ENCODE data around the gene BSCL2.

Gene BSCL2

DNA sequence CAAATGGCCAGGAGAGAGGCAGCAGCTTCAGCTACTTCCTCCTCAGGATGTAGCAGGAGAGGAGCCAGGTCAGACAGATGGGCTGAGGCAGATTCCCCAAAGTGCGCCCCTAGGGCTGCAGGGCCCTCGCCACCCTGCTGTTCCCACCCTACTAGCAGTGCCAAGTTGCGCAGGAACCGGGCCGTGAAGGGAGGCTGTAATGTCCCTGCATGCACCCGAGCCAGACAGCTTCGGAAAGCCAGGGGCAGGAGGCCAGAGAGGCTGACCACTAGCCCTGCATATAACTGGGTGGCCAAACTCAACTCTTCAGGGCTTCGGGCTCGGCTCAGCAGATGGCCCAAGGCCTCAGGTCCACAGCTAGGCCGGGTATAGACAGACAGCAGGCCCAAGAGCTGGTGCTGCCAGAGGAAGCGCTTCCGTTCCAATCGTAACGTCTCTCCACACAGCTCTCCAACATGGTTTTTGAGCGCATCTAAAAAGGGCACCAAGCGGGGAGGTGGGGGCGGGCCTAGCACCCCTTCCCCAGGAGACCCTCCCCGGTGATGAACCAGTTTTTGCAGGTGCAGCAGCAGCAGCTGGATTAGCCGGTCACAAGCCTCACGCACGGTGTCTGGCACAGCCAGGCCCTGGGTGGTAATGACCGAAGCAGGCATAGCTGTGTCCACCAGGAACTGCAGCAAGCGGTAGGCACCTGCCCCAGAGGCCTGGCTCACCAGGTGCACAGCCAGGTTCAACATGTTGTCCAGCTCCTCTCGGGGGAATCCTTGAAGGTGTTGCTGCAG lies 58.8 kb downstream of the BSCL2 start:
- DNase-seq (ENCODE audit: low spot score), result no peak
- TF ChIP-seq, protein P1, sequence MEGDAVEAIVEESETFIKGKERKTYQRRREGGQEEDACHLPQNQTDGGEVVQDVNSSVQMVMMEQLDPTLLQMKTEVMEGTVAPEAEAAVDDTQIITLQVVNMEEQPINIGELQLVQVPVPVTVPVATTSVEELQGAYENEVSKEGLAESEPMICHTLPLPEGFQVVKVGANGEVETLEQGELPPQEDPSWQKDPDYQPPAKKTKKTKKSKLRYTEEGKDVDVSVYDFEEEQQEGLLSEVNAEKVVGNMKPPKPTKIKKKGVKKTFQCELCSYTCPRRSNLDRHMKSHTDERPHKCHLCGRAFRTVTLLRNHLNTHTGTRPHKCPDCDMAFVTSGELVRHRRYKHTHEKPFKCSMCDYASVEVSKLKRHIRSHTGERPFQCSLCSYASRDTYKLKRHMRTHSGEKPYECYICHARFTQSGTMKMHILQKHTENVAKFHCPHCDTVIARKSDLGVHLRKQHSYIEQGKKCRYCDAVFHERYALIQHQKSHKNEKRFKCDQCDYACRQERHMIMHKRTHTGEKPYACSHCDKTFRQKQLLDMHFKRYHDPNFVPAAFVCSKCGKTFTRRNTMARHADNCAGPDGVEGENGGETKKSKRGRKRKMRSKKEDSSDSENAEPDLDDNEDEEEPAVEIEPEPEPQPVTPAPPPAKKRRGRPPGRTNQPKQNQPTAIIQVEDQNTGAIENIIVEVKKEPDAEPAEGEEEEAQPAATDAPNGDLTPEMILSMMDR (IDR thresholded peaks at IDR 0.05; ENCODE audit: borderline replicate concordance, control extremely low read depth, extremely low read depth, insufficient read depth, missing control alignments), result no peak
- in situ Hi-C loops (cut with MboI; ENCODE audit: low sequenced_read_pairs, unreplicated experiment), result no loop called here

DNA sequence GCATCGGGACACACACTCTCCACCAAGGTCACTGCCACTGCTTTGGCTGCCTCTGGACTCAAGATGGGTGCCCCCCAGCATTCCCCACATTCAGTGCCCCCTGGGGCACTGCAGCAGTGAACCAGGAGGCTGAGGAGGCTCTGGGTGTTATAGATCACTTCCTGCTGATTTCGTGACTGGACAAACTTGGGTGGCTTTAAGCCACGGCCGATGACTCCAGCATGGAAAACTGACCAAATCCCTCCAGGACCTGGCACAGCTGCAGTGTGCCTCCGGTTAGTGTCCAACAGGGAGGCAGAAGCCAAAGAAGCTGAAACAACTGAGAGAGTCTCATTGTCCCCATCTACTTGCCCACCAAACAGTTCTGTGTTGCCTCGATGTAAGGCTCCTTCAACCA lies 59.6 kb downstream of the BSCL2 start:
- in situ Hi-C loops (cut with MboI; ENCODE audit: low sequenced_read_pairs, unreplicated experiment), result no loop called here
- TF ChIP-seq, protein P1 (IDR thresholded peaks at IDR 0.05; ENCODE audit: borderline replicate concordance, control extremely low read depth, extremely low read depth, insufficient read depth, missing control alignments), result no peak
- DNase-seq (ENCODE audit: low spot score), result no peak

DNA sequence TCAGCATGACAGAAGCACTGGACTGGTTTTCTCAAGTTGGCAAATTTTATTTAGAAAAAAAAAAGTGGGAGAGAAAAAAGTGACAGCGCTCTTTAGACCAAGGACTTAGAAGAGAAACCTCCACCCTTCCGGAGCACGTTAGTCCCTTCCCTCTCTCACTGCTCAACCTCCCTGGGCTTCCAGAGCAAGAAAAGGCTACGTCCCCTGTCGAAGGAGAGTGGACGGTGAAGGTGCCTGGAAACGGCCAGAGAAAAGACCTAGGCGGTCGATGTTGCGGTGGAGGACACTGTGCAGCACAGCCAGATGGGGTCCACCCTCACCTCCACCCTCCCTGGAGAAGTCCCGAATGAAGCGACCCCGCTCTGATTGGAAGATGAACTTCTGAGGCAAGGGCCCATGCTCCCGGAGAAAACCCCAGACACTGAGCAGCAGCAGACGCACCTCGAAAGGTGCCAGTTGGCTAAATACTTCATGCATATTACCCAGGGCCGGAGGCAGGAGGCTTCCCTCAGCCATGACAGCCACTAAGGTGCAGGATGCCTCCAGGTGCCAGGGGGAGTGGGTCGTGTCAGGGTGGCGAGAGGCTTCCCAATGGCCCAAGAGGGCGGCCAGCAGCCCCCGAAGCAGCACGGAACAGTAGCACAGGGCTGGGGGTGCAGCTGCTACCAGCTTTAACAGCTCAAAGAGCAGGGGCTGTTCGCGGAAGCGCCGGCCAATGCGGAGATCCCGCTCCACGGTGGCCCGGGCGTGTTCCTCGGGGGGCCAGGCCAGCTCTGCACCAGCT lies 60.2 kb downstream of the BSCL2 start:
- in situ Hi-C loops (cut with MboI; ENCODE audit: low sequenced_read_pairs, unreplicated experiment), result no loop called here
- TF ChIP-seq, protein P1 (IDR thresholded peaks at IDR 0.05; ENCODE audit: borderline replicate concordance, control extremely low read depth, extremely low read depth, insufficient read depth, missing control alignments), result no peak
- no peak for DNase-seq (ENCODE audit: low spot score)

DNA sequence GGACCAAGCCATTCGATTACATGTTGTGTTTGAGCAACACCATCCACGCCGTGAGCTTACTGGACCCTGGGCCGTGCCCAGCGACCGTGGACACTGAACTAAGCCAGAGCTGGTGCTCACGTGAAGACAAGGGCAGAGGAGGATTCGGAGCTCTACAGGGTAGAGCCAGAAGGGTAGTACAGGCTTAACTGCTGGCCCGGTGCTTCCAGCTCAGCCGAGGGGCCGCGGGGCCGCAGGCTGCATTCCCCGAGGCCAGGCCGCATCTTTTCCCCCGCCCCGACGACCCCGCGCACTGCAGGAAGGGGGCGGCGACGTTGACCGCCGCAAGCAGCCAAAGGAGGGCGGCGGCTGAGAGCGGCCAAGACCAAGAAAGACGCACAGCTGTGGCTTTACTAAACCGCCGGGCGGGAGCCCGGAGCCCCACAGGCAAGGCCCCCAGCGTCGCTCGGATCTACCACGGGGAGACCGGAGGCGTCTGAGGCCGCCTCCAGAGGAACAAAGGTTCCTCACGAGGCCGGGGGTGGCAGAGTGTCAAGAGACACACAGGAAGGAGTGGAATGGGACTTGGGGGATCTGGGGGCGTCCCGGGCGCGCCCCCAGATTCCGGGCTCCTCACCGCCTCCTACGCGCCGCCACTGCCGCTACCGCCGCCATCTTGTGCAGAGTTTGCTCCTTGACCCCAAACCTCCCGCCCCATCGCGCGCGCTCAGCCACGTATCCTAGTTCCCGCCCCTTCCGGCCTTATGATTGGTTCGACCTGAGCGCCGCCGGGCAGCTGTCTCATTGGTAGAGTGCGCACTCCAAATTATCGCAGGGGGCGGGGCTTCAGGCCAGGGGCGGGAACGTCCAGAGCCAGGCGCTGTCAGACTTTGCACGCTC lies 61.0 kb downstream of the BSCL2 start, which contains the start of gene GANAB:
GANAB (minus strand) TSS at position 668 of the 879 bp plus-strand sequence; CDS start at position 654, 14 bp downstream.
- peak; percentile 100 for DNase-seq (ENCODE audit: low spot score)
- TF ChIP-seq, protein P1 (IDR thresholded peaks at IDR 0.05; ENCODE audit: borderline replicate concordance, control extremely low read depth, extremely low read depth, insufficient read depth, missing control alignments), result no peak
- in situ Hi-C loops (cut with MboI; ENCODE audit: low sequenced_read_pairs, unreplicated experiment), result no loop called here

DNA sequence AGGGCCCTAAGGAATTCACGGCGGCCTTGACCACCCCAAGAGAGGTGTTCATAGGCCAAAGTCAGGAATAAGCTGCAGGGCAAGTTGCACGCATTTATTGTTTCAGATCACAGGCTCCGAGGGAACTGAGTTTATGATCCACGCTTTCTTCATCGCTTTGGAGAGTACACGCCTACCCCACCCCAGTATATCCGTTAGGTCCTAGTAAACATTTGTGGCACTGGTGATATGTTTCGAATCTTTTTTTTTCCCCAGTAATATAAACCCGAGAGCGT lies 61.6 kb downstream of the BSCL2 start:
- DNase-seq (ENCODE audit: low spot score), result peak; percentile 42
- TF ChIP-seq, protein P1 (IDR thresholded peaks at IDR 0.05; ENCODE audit: borderline replicate concordance, control extremely low read depth, extremely low read depth, insufficient read depth, missing control alignments), result no peak
- in situ Hi-C loops (cut with MboI; ENCODE audit: low sequenced_read_pairs, unreplicated experiment), result no loop called here

DNA sequence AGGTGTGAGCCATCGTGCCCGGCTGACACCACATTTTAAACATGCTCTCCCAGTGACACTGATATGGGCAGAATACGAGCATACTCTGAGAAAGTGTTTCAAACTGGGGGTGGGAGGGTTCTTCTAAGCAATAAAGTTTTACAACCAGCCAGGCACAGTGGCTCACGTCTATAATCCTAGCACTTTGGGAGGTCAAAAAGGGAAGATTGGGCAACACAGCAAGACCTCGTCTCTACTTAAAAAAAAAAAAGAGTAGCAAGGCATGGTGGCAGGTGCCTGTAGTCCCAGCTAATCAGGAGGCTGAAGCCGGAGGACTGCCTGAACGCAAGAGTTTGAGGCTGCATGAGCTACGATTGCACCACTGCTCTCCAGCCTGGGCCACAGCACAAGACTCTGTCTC lies 63.0 kb downstream of the BSCL2 start:
- TF ChIP-seq, protein P1 (IDR thresholded peaks at IDR 0.05; ENCODE audit: borderline replicate concordance, control extremely low read depth, extremely low read depth, insufficient read depth, missing control alignments), result no peak
- no peak for DNase-seq (ENCODE audit: low spot score)

More for the DNA sequence above, 63.0 kb downstream of the BSCL2 start:
- in situ Hi-C loops (cut with MboI; ENCODE audit: low sequenced_read_pairs, unreplicated experiment), result no loop called here

Measured in GM13976 (cell line).